Endometrium (tissue), 2 donors: ENCODE measurements around the gene MKRN3.
"Not testable (repeated sequence)": the region's sequence is repeated elsewhere in the genome, so short reads cannot be mapped to it uniquely, and the experiment has no call there.

Experiments used
- FAIRE-seq: peaks from 2 replicates; lab custom pipeline; 2012; peaks lifted over from hg19 to GRCh38; lab: Jason Lieb, UNC
- donor health status: control.
- donor health status: control.

Gene MKRN3

GRCh38 chr15:23589012-23589411, 23.5 kb downstream of the MKRN3 start:
- FAIRE-seq, result no peak

GRCh38 chr15:23594252-23594770, 28.8 kb downstream of the MKRN3 start:
- FAIRE-seq, result no peak

GRCh38 chr15:23595368-23595767, 29.9 kb downstream of the MKRN3 start:
- no peak for FAIRE-seq

GRCh38 chr15:23596736-23597135, 31.3 kb downstream of the MKRN3 start:
- no peak for FAIRE-seq

- not testable (repeated sequence) for FAIRE-seq
Measured at GRCh38 chr15:23597278-23597677, 31.8 kb downstream of the MKRN3 start.

- no peak for FAIRE-seq
Measured at GRCh38 chr15:23599053-23599452, 33.6 kb downstream of the MKRN3 start.

- FAIRE-seq, result no peak
Measured at GRCh38 chr15:23602124-23602523, 36.6 kb downstream of the MKRN3 start.

- no peak for FAIRE-seq
Measured at GRCh38 chr15:23606226-23606625, 40.8 kb downstream of the MKRN3 start.

GRCh38 chr15:23616536-23616935, 51.1 kb downstream of the MKRN3 start:
- no peak for FAIRE-seq
